ENCODE measurements around the gene HDAC9.

HDAC9 gene

DNA sequence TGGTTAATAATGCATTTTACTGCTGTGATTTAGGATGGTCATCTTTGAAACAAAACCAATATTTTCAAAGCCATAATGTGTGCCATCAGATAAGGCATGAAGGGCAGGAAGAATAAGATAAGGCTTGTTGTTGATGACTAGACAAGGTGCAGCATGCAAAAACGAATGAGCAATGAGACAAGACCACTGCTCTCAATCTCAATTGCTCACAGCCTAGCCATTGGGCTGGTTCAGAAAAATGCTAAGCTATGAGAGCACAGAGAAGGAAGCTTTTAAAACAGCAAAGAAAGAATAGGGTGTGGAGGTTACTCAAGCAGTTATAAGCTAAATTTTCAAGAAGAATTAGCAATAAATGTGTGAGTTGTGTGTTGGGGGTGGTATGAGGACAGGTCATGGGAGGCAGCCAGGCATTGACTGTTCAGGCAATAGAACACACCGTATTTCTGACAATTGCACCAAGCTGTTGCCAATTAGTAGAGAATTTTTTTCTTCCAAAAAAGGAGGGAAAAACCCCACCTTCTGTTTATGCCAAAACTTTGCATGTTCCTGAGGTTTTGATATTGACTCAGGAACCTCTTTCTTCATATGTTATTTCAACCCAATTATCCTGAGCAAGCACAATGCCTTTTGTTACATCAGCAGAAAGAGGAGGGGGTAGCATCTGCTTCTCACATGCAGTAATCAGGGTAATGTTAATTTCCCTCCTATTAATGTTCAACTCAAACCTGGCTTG, 276.5 kb downstream of the HDAC9 start:
- TF ChIP-seq FOXP2 (optimal IDR thresholded peaks at IDR 0.05; ENCODE audit: control extremely low read depth, extremely low read length, insufficient read depth): no peak
- TF ChIP-seq POLR2AphosphoS5 (IDR thresholded peaks at IDR 0.05; ENCODE audit: borderline replicate concordance, low read depth, low read length): peak; percentile 19; the same call in 1 of the 2 replicates
- no peak for TF ChIP-seq EZH2 (IDR thresholded peaks at IDR 0.05)
- H3K36me3 ChIP-seq (ENCODE audit: insufficient read depth, low read length): no peaks in the 10 kb centered on the region
- no peak for DNase-seq (ENCODE audit: low read depth, low spot score)
- peak overlapping the region; percentile 18; the same call in 1 of the 2 replicates for H3K4me3 ChIP-seq
- no peaks in the 10 kb centered on the region for H3K9me3 ChIP-seq (ENCODE audit: low read depth, low read length)
- H3K27ac ChIP-seq: peak overlapping the region; percentile 92
- H3K9ac ChIP-seq (ENCODE audit: insufficient read length): peak overlapping the region; percentile 59

GRCh38 chr7:18772567-18772965, 277.0 kb downstream of the HDAC9 start:
- no peaks in the 10 kb centered on the region for H3K36me3 ChIP-seq (ENCODE audit: insufficient read depth, low read length)
- no peak for DNase-seq (ENCODE audit: low read depth, low spot score)
- TF ChIP-seq POLR2AphosphoS5 (IDR thresholded peaks at IDR 0.05; ENCODE audit: borderline replicate concordance, low read depth, low read length) (0 out of 2 replicates have a peak, but pooled peaks have one; percentile 1), FOXP2 (optimal IDR thresholded peaks at IDR 0.05; ENCODE audit: control extremely low read depth, extremely low read length, insufficient read depth) (no peak), EZH2 (IDR thresholded peaks at IDR 0.05) (no peak)
- H3K9me3 ChIP-seq (ENCODE audit: low read depth, low read length): no peaks in the 10 kb centered on the region
- peak overlapping the region; percentile 53 for H3K9ac ChIP-seq (ENCODE audit: insufficient read length)
- peak overlapping the region; percentile 92 for H3K27ac ChIP-seq
- H3K4me3 ChIP-seq: 0 out of 2 replicates have a peak overlapping the region, but pooled peaks have one; percentile 12

DNA sequence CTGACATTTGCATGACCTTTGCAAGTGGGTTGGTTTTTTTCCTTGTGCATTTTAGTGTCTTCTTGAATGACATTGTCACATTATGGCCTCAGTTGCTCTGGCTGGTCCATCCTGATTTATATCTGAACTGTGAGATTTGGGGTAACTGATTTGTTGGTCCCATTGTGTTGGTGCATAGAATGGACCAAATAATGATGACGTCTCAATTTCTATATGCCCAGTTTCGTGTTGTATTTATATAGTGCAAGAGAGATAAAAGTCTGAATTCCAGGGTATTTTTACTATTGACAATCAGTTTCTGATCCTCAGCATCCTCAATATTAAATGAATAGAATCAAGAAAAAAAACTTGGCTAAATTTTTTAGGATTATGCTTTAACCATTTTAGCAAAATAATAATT, 281.8 kb downstream of the HDAC9 start:
- DNase-seq (ENCODE audit: low read depth, low spot score): no peak

DNA sequence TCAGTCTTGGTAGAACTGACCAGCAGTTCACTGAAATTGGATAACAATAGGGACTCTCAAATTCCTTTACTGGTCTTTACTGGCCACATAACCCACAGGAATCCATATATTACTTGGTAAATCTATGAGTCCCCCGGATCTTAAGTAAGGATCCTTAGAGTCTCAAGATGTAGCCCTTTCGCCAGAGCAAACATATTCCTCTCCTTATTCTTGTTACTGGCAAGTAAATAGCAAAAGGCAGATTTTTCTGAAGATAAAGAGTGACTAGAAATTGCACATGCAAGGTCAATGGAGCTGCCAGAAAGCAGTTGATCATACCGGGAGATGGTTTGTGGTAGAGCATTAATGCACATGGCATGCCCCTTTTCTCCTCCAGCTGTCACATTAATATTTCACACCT, 283.0 kb downstream of the HDAC9 start:
- Histone ChIP-seq H3K9me3 (ENCODE audit: low read depth, low read length) (no peaks in the 10 kb centered on the region), H3K9ac (ENCODE audit: insufficient read length) (no peak overlapping the region), H3K36me3 (ENCODE audit: insufficient read depth, low read length) (no peaks in the 10 kb centered on the region; the same call in 1 of the 2 replicates), H3K27ac (no peak overlapping the region), H3K4me3 (no peak overlapping the region)
- TF ChIP-seq POLR2AphosphoS5 (IDR thresholded peaks at IDR 0.05; ENCODE audit: borderline replicate concordance, low read depth, low read length) (no peak), EZH2 (IDR thresholded peaks at IDR 0.05) (no peak), FOXP2 (optimal IDR thresholded peaks at IDR 0.05; ENCODE audit: control extremely low read depth, extremely low read length, insufficient read depth) (no peak)
- DNase-seq (ENCODE audit: low read depth, low spot score): no peak

More for the DNA sequence above, 281.8 kb downstream of the HDAC9 start:
- H3K27ac ChIP-seq: no peak overlapping the region
- H3K4me3 ChIP-seq: no peak overlapping the region
- H3K36me3 ChIP-seq (ENCODE audit: insufficient read depth, low read length): no peaks in the 10 kb centered on the region; the same call in 1 of the 2 replicates
- H3K9me3 ChIP-seq (ENCODE audit: low read depth, low read length): no peaks in the 10 kb centered on the region
- TF ChIP-seq POLR2AphosphoS5 (IDR thresholded peaks at IDR 0.05; ENCODE audit: borderline replicate concordance, low read depth, low read length): no peak
- no peak for TF ChIP-seq FOXP2 (optimal IDR thresholded peaks at IDR 0.05; ENCODE audit: control extremely low read depth, extremely low read length, insufficient read depth)
- no peak for TF ChIP-seq EZH2 (IDR thresholded peaks at IDR 0.05)
- no peak overlapping the region for H3K9ac ChIP-seq (ENCODE audit: insufficient read length)

GRCh38 chr7:18780266-18780665, 284.7 kb downstream of the HDAC9 start:
- DNase-seq (ENCODE audit: low read depth, low spot score): no peak
- Histone ChIP-seq H3K9me3 (ENCODE audit: low read depth, low read length) (no peaks in the 10 kb centered on the region), H3K9ac (ENCODE audit: insufficient read length) (no peak overlapping the region), H3K36me3 (ENCODE audit: insufficient read depth, low read length) (no peaks in the 10 kb centered on the region; the same call in 1 of the 2 replicates), H3K4me3 (no peak overlapping the region), H3K27ac (no peak overlapping the region)
- TF ChIP-seq FOXP2 (optimal IDR thresholded peaks at IDR 0.05; ENCODE audit: control extremely low read depth, extremely low read length, insufficient read depth) (no peak), POLR2AphosphoS5 (IDR thresholded peaks at IDR 0.05; ENCODE audit: borderline replicate concordance, low read depth, low read length) (no peak), EZH2 (IDR thresholded peaks at IDR 0.05) (no peak)

- Histone ChIP-seq H3K27ac (peak overlapping the region; percentile 100; the same call in 1 of the 2 replicates), H3K4me3 (no peak overlapping the region), H3K9me3 (ENCODE audit: low read depth, low read length) (no peaks in the 10 kb centered on the region), H3K9ac (ENCODE audit: insufficient read length) (no peak overlapping the region), H3K36me3 (ENCODE audit: insufficient read depth, low read length) (no peaks in the 10 kb centered on the region; the same call in 1 of the 2 replicates)
- DNase-seq (ENCODE audit: low read depth, low spot score): no peak
- TF ChIP-seq EZH2 (IDR thresholded peaks at IDR 0.05): no peak
- no peak for TF ChIP-seq FOXP2 (optimal IDR thresholded peaks at IDR 0.05; ENCODE audit: control extremely low read depth, extremely low read length, insufficient read depth)
- TF ChIP-seq POLR2AphosphoS5 (IDR thresholded peaks at IDR 0.05; ENCODE audit: borderline replicate concordance, low read depth, low read length): no peak
These were observed 285.4 kb downstream of the HDAC9 start for GRCh38 chr7:18780938-18781337.

DNA sequence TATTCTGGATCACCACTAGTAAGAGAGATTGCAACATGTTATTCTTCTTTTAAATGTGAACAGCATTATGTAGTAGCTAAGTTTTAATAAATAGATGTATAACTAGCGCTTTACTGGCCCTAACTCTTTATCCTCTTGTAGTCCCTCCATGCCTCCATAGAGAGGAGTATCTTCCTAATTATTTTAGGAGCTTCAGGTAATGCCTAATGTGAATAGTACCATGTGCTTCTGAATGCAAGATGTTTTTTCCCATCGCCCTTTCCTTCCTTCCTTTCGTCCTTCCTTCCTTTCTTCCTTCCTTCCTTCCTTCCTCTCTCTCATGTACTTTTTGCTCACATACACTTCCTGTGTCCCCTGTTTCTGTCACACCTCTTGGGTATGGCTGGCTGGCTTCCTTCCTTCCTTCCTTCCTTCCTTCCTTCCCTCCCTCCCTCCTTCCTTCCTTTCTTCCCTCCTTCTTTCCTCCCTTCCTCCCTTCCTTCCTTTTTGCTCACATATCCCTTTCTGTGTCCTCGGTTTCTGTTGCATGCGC, 290.7 kb downstream of the HDAC9 start:
- Histone ChIP-seq H3K27ac (peak overlapping the region; percentile 100), H3K9ac (ENCODE audit: insufficient read length) (peak overlapping the region; percentile 80), H3K9me3 (ENCODE audit: low read depth, low read length) (no peaks in the 10 kb centered on the region), H3K36me3 (ENCODE audit: insufficient read depth, low read length) (peaks cover 10% of the 10 kb centered on the region; the same call in 1 of the 2 replicates), H3K4me3 (peak overlapping the region; percentile 55; the same call in 1 of the 2 replicates)
- TF ChIP-seq FOXP2 (optimal IDR thresholded peaks at IDR 0.05; ENCODE audit: control extremely low read depth, extremely low read length, insufficient read depth) (peak; percentile 51), POLR2AphosphoS5 (IDR thresholded peaks at IDR 0.05; ENCODE audit: borderline replicate concordance, low read depth, low read length) (peak; percentile 76; the same call in 1 of the 2 replicates), EZH2 (IDR thresholded peaks at IDR 0.05) (no peak)
- peak; percentile 94 for DNase-seq (ENCODE audit: low read depth, low spot score)

GRCh38 chr7:18786796-18787195, 291.2 kb downstream of the HDAC9 start:
- H3K27ac ChIP-seq: peak overlapping the region; percentile 99
- peaks cover 15% of the 10 kb centered on the region; the same call in 1 of the 2 replicates for H3K36me3 ChIP-seq (ENCODE audit: insufficient read depth, low read length)
- peak overlapping the region; percentile 39 for H3K4me3 ChIP-seq
- H3K9ac ChIP-seq (ENCODE audit: insufficient read length): peak overlapping the region; percentile 92
- H3K9me3 ChIP-seq (ENCODE audit: low read depth, low read length): no peaks in the 10 kb centered on the region
- peak; percentile 95 for DNase-seq (ENCODE audit: low read depth, low spot score)
- no peak for TF ChIP-seq EZH2 (IDR thresholded peaks at IDR 0.05)
- TF ChIP-seq FOXP2 (optimal IDR thresholded peaks at IDR 0.05; ENCODE audit: control extremely low read depth, extremely low read length, insufficient read depth): no peak
- TF ChIP-seq POLR2AphosphoS5 (IDR thresholded peaks at IDR 0.05; ENCODE audit: borderline replicate concordance, low read depth, low read length): no peak

Data from SK-N-MC (cell line).